B cell (primary cell): ENCODE data around the gene RHBDF1.

ENCODE experiments used
- CTCF ChIP-seq: fragments of 200-600 bp; IDR thresholded peaks from one replicate; pipeline ENCODE4 v1.8.0; 2022; ENCODE audit warnings: antibody characterized with exemption, mild to moderate bottlenecking
- EZH2 ChIP-seq: IDR thresholded peaks from 2 replicates; pipeline ENCODE4 v1.6.1; 2012; ENCODE audit warnings: borderline replicate concordance, low read depth, mild to moderate bottlenecking, moderate library complexity, low read length; ENCODE audit not compliant: insufficient read depth, poor library complexity, severe bottlenecking

- TF ChIP-seq CTCF (no peak), EZH2 (no peak)
These were observed 5.9 kb downstream of the RHBDF1 start for GRCh38 chr16:66309-67182.
